GM12892 (cell line): Measurements from ENCODE around the gene CCDC40.

Experiments used
- DNase-seq: peaks from one replicate; pipeline ENCODE4 v3.0.0; 2011; ENCODE audit not compliant: insufficient read length
- FAIRE-seq: peaks from 2 replicates; lab custom pipeline; 2011; peaks lifted over from hg19 to GRCh38; lab: Jason Lieb, UNC
- POLR2A ChIP-seq: IDR thresholded peaks from 2 replicates; pipeline ENCODE4 v1.6.1; 2011; ENCODE audit warnings: low read depth, low read length, control low read depth
- POLR2AphosphoS5 ChIP-seq: IDR thresholded peaks from 2 replicates; pipeline ENCODE4 v1.6.1; 2011; ENCODE audit warnings: low read depth, low read length, control low read depth
- TAF1 ChIP-seq: IDR thresholded peaks from 2 replicates; pipeline ENCODE4 v1.6.1; 2011; ENCODE audit warnings: low read depth, mild to moderate bottlenecking, control low read depth, low read length, borderline replicate concordance

The CCDC40 gene

GRCh38 chr17:80012765-80013741 is 23.4 kb upstream of the CCDC40 start:
- FAIRE-seq: no peak
- TF ChIP-seq POLR2AphosphoS5 (no peak), POLR2A (no peak), TAF1 (no peak)
- no peak for DNase-seq

DNA sequence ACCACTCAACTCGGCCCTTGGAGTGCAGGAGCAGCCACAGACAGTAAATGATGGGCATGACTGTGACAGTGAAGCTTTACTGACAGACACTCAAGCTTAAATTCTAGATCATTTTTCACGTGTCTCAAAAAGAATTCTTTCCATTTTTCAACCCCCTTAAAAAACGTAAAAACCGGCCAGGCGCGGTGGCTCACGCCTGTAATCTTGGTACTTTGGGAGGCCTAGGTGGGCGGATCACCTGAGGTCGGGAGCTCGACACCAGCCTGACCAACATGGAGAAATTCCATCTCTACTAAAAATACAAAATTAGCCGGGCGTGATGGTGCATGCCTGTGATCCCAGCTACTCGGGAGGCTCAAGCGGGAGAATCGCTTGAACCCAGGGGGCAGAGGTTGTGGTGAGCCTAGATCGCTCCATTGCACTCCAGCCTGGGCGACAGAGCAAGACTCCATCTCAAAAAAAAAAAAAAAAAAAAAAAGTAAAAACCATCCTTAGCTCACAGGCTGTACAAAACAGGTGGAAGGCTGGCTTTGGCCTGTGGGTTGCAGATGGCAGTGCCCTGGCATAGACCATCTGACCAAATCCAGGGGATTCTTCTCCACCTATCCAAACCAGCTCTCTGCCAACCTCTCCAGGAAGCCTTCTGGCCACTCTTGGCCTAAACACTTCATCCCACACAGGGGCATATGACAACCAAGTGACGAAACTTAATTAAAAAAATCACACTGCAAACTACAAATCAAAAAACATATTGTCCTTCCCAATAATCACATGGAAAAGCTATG is 19.0 kb upstream of the CCDC40 start:
- DNase-seq (no peak), FAIRE-seq (no peak)
- TF ChIP-seq POLR2A (no peak), TAF1 (no peak), POLR2AphosphoS5 (no peak)

DNA sequence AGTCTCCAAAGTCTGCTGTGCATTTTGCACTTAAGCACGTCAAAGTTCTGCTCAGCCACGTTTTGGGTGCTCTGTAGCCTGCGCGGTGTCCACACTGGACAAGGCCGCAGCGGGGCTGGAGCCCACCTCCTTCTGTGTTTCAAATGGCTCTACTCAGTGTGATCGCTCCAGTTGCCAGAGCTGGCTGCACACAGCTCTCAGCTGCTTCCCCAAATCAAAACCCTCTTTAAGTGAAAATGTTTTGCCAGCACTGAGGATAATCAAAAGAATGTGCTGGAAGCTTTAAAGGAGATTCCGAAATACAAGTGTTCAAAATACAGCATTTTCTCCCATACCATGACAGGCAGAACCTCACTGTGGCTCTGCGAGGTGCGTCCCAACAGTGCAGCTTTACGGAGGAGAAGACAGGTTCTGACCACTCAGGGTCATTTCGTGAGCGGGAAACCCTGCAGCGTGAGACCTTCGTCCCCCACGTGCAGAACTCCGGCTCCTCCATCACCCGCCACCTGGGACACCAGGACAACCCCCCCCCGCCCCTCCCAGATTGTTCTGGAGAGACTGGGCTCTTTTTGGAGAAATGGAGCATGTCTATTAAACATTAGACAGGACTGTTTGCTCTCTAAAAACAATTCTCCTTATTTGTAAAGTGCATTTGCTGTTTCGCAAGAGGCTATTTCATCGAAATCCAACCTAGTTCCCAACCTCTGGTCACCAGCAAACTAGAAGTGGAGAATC is 17.4 kb upstream of the CCDC40 start:
- TF ChIP-seq TAF1 (no peak), POLR2AphosphoS5 (no peak), POLR2A (no peak)
- DNase-seq (no peak), FAIRE-seq (no peak)

GRCh38 chr17:80021600-80021999 is 14.8 kb upstream of the CCDC40 start:
- FAIRE-seq: no peak
- TF ChIP-seq POLR2AphosphoS5 (no peak), TAF1 (no peak), POLR2A (no peak)
- no peak for DNase-seq

DNA sequence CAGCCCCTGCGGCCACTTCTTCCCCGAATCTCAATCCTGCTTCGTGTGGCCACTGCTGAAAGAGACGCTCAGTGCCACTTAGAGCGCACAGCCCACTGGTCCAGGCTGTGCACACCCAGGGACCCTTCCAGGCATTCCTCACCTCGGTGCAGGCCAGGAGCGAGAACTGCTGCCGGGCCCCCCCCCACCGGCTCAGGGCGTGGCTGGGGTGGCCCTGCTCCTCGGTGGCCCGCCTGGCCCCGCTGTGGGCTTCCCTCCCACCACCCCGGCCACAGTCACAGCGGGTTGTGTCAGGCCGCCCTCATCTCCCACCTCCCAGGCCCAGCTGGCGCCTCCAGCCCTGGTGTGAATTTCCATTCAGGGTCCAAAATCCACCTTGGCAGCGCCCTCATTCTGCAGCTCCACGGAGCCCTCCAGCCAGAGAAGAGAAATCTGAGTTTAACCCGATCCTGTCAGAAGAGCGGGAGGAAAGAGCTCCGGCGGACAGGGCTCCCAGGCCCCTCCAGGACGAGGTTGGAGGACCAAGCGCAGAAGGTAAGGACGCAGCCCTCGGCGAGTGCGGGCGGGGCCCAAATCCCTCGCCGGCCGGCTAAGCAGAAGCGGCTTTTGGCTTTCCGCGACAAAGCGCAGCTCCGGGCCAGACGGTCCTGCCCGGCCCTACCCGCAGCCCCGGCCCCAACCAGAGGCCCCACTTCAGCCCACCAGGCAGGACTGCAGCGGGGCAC is 12.8 kb upstream of the CCDC40 start:
- no peak for FAIRE-seq
- DNase-seq: no peak
- no peak for TF ChIP-seq TAF1
- no peak for TF ChIP-seq POLR2A
- no peak for TF ChIP-seq POLR2AphosphoS5

DNA sequence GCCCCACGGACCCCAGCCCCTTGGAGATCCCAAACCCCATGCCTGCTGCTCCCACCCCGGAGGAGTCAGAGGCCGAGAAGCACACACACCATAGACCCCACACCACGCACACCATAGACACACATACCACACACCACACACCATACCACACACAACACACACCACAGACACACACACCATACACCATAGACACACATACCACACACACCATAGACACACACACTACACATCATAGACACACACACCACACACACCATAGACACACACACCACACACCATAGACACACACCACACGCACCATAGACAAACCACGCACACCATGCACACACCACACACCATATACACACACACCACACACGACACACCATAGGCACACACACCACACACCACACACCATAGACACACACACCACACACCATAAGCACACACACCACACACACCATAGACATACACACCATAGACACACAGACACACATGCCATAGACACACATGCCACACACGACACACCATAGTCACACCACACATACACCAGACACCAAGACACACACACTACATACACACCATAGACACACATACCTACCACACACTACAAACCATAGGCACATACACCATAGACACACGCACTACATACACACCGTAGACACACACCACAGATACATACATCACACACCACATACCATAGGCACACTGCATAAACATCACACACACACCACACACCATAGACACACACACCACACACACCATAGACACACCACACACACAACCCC is 12.1 kb upstream of the CCDC40 start:
- no peak for TF ChIP-seq TAF1
- DNase-seq: no peak
- FAIRE-seq: peak; percentile 93

DNA sequence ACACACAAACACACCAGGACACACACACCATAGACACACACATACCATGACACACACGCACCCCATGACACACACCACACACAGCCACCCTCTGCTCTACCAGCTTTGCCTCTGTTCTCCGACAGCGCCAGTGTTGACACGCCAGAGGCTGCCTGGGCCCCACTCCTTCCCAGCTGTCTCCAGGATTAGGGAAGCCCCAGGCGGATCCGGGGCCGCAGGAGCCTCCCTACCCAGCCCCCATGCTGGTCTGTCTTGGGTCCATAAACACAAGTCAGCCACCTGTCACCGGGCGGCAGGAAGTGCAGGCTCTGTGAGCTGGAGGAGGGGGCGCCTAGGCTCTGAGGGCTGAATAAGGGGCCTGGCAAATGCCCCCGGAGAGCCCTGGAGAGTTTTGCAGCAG is 11.3 kb upstream of the CCDC40 start:
- no peak for TF ChIP-seq TAF1
- FAIRE-seq (no peak), DNase-seq (no peak)

DNA sequence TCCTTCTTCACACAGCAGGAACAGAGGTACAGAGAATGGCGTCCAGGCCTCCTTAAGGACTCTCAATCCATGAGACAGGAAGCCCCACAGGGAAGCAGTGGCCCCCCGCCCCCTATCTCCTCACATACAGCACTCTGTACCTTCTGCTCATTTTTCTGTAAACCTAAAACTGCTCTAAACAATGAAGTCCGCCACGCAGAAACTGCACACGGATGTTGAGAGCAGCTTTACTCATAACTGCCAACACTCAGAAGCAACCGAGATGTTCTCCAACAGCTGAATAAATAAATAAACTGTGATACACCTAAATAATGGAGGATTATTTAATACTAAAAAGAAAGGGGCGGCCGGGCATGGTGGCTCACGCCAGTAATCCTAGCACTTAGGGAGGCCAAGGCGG is 10.6 kb upstream of the CCDC40 start:
- TF ChIP-seq POLR2AphosphoS5 (no peak), TAF1 (no peak), POLR2A (no peak)
- no peak for FAIRE-seq
- DNase-seq: no peak

DNA sequence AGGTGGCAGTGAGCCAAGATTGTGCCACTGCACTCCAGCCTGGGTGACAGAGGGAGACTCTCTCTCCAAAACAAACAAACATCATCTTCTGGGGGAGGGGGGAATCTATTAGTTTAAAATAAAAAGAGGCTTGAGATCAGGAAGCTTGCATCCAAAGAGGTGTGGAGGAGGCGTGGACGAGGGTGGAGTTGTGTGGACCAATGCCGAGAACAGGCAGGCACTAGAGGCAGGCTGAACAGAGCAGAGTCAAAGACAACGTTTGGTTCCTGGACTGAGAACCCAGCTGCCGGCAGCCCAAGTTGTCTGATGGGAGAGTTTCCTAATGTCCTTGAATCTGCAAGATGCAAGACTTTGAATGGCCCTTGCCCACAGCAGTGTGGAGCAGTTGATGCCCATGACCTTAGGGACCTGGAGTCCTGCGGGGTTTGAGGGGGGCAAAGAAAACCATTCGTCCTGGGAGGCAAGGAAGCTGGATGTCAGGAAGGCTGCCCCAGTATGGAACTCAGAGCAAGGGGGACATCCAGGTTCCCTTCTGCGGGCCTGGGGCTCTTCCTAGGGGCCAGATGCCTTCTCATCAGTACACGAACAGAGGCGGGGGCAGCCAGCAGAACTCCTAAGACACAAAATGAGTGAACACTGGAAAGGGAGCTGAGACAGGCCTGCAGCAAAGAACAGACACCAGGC is 9.9 kb upstream of the CCDC40 start:
- no peak for DNase-seq
- TF ChIP-seq TAF1 (no peak), POLR2A (no peak), POLR2AphosphoS5 (no peak)
- no peak for FAIRE-seq

- FAIRE-seq: no peak
- TF ChIP-seq POLR2AphosphoS5 (no peak), TAF1 (no peak), POLR2A (no peak)
These were observed 9.4 kb upstream of the CCDC40 start for GRCh38 chr17:80027043-80027435.

More at GRCh38 chr17:80027043-80027435, 9.4 kb upstream of the CCDC40 start:
- no peak for DNase-seq
